Ascending aorta (tissue), 2 donors: ENCODE results near the gene GRPEL1. TPM values are rescaled to one million over a fixed set of nuclear protein-coding genes. Genes with fewer than 3 reads are reported as not detected.
"Not testable (repeated sequence)": the region's sequence is repeated elsewhere in the genome, so short reads cannot be mapped to it uniquely, and the experiment has no call there.

Experiments
- DNase-seq, 2 donors: peaks; one replicate each; pipeline ENCODE4 v3.0.0-alpha.2; 2019; ENCODE audit warnings: low spot score in 2 of 2
- H3K27ac ChIP-seq, 2 donors: fragments of 200-600 bp; sonication (generic); one replicate each; pipeline ENCODE4 v1.5.1; 2016 to 2017; ENCODE audit warnings: mild to moderate bottlenecking in 1 of 2
- H3K27me3 ChIP-seq: fragments of 200-600 bp; sonication (generic); one replicate; pipeline ENCODE4 v1.5.1; 2017
- H3K36me3 ChIP-seq, 2 donors: fragments of 200-600 bp; sonication (generic); one replicate each; pipeline ENCODE4 v1.5.1; 2016
- H3K4me1 ChIP-seq, 2 donors: fragments of 200-600 bp; sonication (generic); one replicate each; pipeline ENCODE4 v1.5.1; 2016 to 2017; ENCODE audit warnings: mild to moderate bottlenecking in 1 of 2
- H3K4me3 ChIP-seq, 2 donors: fragments of 200-600 bp; sonication (generic); one replicate each; pipeline ENCODE4 v1.5.1; 2016 to 2017; ENCODE audit warnings: mild to moderate bottlenecking in 1 of 2
- H3K9me3 ChIP-seq, 2 donors: fragments of 200-600 bp; sonication (generic); one replicate each; pipeline ENCODE4 v1.5.1; 2016
- intact Hi-C: fragments of 100-400 bp; cut with DNase I; formaldehyde crosslinking; loops from one replicate; pipeline ENCODE4 v1.15.1; 2023
- total RNA-seq: library from RNA; depleted of rRNA; stranded (reverse); fragments of >200 nt; gene quantifications from one replicate; pipeline ENCODE4 v1.1.0, GENCODE V29; 2016
- TF ChIP-seq, protein P1 (sequence below), 3 experiments: fragments of 200-600 bp in 2 of 3; fragments of 450-650 bp in 1 of 3; sonication (generic) in 2 of 3; IDR thresholded peaks; one replicate each; pipeline ENCODE4 v1.5.1; 2016 to 2019; ENCODE audit warnings: antibody characterized with exemption in 3 of 3, mild to moderate bottlenecking in 1 of 3, moderate library complexity in 1 of 3

Gene GRPEL1
- total RNA-seq, 1 donor from 2014 or later = 42.5 TPM

DNA sequence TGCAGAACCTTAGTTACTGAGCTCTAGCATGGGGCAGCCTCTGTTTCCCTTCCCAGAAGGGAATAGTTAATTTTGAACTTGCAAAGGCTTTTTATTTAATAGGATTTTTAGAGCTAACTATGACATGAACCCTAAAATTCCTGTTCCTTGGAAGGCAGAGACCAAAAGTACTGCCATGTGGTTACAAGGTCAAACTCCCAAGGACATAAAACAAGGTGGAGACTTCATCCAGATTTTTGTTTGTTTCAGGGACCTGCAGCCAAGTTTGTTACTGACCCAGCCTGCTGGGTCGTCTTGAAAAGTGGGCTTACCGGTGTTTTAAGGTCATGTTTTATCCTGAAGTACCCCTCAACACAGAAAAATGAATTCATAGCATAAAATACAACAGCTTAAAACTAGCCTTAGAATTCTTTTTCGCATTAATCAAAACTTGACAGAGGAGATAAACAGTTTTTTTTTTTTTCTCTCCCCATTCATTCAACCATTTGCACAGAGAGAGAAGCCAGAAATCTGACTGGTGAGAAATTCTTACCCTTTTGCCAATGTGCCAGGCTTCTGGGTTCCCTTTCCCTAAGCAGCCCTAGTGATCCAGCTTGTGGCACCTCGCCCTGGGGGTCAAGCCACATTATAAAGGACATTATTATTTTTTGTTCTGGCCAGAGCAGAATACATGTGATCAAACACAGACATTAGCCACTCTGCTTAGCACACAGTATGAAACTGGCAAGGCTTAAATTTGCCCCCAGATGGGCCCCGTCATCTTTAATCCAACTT is 21.5 kb upstream of the GRPEL1 start:
- peak in 1 of 2 donors; percentile 46 for DNase-seq
- Histone ChIP-seq H3K36me3 (no peaks in the 10 kb centered on the region), H3K4me3 (no peak overlapping the region), H3K27ac (no peak overlapping the region), H3K4me1 (peaks cover 0 to 8% of the 10 kb centered on the region in 2 donors), H3K9me3 (no peaks in the 10 kb centered on the region), H3K27me3 (no peaks in the 10 kb centered on the region)
- TF ChIP-seq, protein P1, sequence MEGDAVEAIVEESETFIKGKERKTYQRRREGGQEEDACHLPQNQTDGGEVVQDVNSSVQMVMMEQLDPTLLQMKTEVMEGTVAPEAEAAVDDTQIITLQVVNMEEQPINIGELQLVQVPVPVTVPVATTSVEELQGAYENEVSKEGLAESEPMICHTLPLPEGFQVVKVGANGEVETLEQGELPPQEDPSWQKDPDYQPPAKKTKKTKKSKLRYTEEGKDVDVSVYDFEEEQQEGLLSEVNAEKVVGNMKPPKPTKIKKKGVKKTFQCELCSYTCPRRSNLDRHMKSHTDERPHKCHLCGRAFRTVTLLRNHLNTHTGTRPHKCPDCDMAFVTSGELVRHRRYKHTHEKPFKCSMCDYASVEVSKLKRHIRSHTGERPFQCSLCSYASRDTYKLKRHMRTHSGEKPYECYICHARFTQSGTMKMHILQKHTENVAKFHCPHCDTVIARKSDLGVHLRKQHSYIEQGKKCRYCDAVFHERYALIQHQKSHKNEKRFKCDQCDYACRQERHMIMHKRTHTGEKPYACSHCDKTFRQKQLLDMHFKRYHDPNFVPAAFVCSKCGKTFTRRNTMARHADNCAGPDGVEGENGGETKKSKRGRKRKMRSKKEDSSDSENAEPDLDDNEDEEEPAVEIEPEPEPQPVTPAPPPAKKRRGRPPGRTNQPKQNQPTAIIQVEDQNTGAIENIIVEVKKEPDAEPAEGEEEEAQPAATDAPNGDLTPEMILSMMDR (IDR thresholded peaks at IDR 0.05) = no peak
- intact Hi-C loops = no loop called here

DNA sequence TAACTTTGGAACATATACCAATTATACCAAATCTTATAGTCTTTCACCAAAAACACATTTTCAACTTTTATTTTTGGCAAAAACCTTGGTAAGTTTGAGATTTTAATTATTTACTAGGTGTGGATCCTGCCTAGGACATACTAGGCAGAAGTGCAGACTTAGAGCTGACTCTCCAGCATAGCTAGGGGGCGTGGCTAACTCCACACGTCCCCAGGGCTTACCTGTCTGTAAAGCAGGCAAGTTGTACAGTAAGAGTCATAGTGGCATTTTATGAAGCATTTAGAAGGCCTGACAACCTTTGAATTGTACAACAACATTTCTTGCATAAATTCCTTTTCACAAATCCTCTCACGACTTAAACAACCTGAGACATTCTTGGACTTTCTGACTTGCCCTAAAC is 19.2 kb upstream of the GRPEL1 start:
- intact Hi-C loops = no loop called here
- H3K9me3 ChIP-seq = no peaks in the 10 kb centered on the region
- no peak overlapping the region for H3K4me3 ChIP-seq
- TF ChIP-seq, protein P1 (IDR thresholded peaks at IDR 0.05) = no peak
- H3K36me3 ChIP-seq = no peaks in the 10 kb centered on the region
- no peaks in the 10 kb centered on the region for H3K27me3 ChIP-seq
- DNase-seq = no peak
- peaks cover 0 to 8% of the 10 kb centered on the region in 2 donors for H3K4me1 ChIP-seq
- no peak overlapping the region for H3K27ac ChIP-seq

DNA sequence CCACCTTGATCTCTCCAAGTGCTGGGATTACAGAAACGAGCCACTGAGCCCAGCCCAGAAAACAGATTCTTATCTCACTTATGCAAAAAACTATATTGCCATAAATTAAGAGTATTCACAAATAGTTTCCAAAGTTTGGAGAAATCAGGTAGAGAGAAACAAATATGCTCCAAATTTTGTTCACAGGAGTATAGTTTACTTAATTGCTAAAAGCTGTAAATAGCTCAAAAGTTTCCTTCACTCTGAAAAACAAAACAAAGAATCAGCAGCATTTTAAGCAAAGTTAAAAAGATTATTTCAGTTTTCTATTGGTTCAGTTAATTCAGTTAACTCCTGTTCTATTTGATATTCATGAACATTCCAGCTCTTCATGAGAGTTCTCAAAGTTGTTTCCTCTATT is 18.5 kb upstream of the GRPEL1 start:
- no peak overlapping the region for H3K4me3 ChIP-seq
- DNase-seq = no peak
- H3K27ac ChIP-seq = no peak overlapping the region
- no peaks in the 10 kb centered on the region for H3K27me3 ChIP-seq
- peaks cover 0 to 8% of the 10 kb centered on the region in 2 donors for H3K4me1 ChIP-seq
- TF ChIP-seq, protein P1 (IDR thresholded peaks at IDR 0.05) = no peak
- intact Hi-C loops = no loop called here
- no peaks in the 10 kb centered on the region for H3K36me3 ChIP-seq
- no peaks in the 10 kb centered on the region for H3K9me3 ChIP-seq

DNA sequence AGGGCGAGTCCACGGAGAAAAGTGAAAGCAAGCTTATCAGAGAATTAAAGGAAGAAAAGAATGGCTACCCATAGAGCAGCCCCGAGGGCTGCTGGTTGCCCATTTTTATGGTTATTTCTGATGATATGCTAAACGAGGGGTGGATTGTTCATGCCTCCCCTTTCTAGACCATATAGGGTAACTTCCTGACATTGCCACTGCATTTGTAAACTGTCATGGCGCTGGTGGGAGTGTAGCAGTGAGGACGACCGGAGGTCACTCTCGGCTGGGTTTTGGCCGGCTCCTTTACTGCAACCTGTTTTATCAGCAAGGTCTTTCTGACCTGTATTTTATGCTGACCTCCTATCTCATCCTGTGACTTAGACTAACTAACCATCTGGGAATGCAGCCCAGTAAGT is 16.7 kb upstream of the GRPEL1 start:
- DNase-seq, H3K27me3 ChIP-seq, H3K36me3 ChIP-seq, H3K27ac ChIP-seq, intact Hi-C loops, H3K9me3 ChIP-seq, H3K4me1 ChIP-seq: not testable (repeated sequence)
- H3K4me3 ChIP-seq = peak overlapping the region; percentile 1 to 26

DNA sequence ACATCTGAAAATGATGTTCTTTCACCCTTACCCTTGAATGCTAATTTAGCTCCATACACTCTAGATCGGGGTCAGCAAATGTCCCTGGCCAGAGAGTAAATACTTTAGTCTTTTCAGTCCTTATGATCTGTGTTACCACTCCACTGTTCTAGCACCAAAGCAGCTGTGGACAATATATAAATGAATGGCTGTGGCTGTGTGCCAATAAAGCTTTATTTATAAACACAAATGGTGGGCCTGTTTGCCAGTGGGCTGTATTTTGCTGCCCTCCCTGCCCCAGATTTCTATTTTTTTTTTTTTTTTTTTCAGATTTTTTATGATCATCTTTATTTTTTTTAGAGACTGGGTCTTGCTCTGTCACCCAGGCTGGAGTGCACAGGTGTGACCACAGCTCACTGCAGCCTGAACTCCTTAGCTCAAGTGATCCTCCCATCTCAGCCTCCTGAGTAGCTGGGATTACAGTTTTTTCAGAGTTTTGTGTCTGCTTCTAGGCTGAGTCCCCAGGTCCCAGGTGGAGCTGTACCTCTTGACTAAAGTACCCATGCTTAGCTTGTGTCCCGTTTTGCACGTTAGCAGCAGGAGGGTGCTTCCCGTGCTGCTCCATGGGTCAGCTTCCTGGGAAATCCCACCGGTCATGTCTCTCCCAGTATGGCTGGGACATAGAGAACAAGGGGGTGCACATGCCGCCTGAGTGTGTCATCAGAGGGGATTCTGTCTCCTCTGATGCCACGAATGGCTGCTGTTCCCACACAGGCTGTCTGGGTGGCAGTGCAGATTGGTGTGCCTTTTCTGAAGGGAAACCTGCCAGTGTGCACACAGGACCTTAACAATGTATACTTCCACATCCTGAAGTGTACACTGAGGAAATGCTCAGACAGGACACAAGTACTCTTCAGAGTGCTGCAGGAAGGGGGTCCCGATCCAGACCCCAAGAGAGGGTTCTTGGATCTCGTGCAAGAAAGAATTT is 16.0 kb upstream of the GRPEL1 start:
- H3K4me3 ChIP-seq = peak overlapping the region; percentile 1 to 26
- no peaks in the 10 kb centered on the region for H3K36me3 ChIP-seq
- H3K27ac ChIP-seq = no peak overlapping the region
- intact Hi-C loops = no loop called here
- DNase-seq = no peak
- H3K9me3 ChIP-seq = peaks cover 0 to 2% of the 10 kb centered on the region in 2 donors
- TF ChIP-seq, protein P1 (IDR thresholded peaks at IDR 0.05) = no peak
- no peaks in the 10 kb centered on the region for H3K4me1 ChIP-seq
- H3K27me3 ChIP-seq = no peaks in the 10 kb centered on the region

DNA sequence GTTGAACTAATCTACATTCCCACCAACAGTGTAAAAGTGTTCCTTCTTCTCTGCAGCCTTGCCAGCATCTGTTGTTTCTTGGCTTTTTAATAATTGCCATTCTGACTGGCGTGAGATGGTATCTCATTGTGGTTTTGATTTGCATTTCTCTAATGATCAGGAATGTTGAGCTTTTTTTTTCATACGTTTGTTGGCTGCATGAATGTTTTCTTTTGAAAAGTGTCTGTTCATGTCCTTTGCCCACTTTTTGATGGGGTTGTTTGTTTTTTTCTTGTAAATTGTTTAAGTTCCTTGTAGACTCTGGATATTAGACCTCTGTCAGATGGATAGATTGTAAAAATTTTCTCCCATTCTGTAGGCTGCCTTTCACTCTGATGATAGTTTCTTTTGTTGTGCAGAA is 12.0 kb upstream of the GRPEL1 start:
- intact Hi-C loops = loop anchor here (10.0 kb wide), 1 partner anchor 505 kb away; the partner anchor contains the start of gene MAN2B2
- not testable (repeated sequence) for H3K4me3 ChIP-seq, H3K27ac ChIP-seq, H3K9me3 ChIP-seq, H3K4me1 ChIP-seq, H3K36me3 ChIP-seq, H3K27me3 ChIP-seq, DNase-seq

DNA sequence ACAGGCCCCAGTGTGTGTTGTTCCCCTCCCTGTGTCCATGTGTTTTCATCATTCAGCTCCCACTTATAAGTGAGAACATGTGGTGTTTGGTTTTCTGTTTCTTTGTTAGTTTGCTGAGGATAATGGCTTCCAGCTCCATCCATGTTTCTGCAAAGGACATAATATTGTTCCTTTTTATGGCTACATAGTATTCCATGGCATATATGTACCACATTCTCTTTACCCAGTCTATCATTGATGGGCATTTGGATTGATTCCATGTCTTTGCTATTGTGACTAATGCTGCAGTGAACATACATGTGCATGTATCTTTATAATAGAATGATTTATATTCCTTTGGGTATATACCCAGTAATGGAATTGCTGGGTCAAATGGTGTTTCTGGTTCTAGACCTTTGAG is 11.6 kb upstream of the GRPEL1 start:
- not testable (repeated sequence) for H3K27ac ChIP-seq, H3K4me3 ChIP-seq, H3K4me1 ChIP-seq, H3K36me3 ChIP-seq, H3K9me3 ChIP-seq, H3K27me3 ChIP-seq, DNase-seq
- intact Hi-C loops = loop anchor here (10.0 kb wide), 1 partner anchor 505 kb away; the partner anchor contains the start of gene MAN2B2
